ENCODE data around the gene VIT.

- TF ChIP-seq CTCF (IDR thresholded peaks at IDR 0.05) (no peak), EZH2 (IDR thresholded peaks at IDR 0.05) (no peak), EZH2phosphoT487 (IDR thresholded peaks at IDR 0.05) (no peak)
Measured at GRCh38 chr2:36704475-36705150, 8.1 kb downstream of the VIT start.
